Measurements from ENCODE around the gene RFXAP. TPM values are rescaled to one million over a fixed set of nuclear protein-coding genes. Genes with fewer than 3 reads are reported as not detected.

Gene RFXAP
- total RNA-seq, 1 experiment from 2014 or later = 8.7 TPM

DNA sequence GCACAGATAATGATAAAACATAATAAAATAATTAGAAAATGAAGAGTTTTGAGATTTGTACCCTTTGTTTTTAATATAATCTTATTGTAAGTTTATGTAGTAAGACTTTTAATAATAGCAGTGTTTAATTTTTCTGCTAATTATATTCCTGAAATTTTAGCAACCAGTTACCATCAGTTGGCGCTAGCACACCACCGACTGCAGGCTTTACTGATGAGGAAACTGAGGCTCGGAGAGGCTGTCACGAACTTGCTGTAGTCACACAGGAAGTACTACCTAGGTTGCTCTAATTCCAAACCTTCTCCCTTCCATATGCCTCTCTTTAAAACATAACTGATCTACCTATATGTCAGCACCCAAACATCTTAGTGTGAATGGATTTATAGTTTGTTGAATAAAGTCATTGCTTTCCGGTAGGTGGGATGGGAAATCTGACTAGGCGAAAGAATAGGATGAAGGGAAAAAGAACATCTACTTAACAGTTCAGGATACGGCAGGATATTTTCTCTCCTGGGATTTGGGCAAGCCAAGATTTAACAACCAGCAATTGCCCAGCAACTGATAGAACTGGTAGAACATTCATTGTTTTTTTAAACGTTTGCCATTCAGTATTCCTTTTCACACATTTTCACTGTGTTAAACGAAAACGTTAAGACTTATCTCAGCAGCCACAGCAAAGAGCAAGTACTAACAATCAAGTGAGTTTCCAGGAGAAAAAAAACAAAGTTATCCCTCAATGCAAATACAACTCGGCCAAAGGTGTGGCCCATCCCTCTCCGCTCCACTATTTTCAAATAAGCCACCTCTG lies 822 bp upstream of the RFXAP start:
- H4K8ac ChIP-seq (replicated peaks; ENCODE audit: insufficient read length, low read depth, low read length) = no peak overlapping the region
- peak overlapping the region; percentile 87 for H3K4me2 ChIP-seq (ENCODE audit: insufficient read depth, insufficient read length, low read length)
- DNase-seq = no peak
- H3K4ac ChIP-seq (ENCODE audit: low read depth, low read length) = no peak overlapping the region
- H3K27ac ChIP-seq (ENCODE audit: insufficient read length, low read depth, low read length) = no peak overlapping the region
- no peak overlapping the region for H2BK15ac ChIP-seq (ENCODE audit: low read depth, low read length)
- no peak overlapping the region for H2BK120ac ChIP-seq (ENCODE audit: low read depth, low read length, poor library complexity, severe bottlenecking)
- H3K4me1 ChIP-seq (ENCODE audit: insufficient read depth, low read length) = no peaks in the 10 kb centered on the region; the same call in 1 of the 2 replicates
- H3K79me1 ChIP-seq (ENCODE audit: insufficient read depth, low read depth, low read length, poor library complexity, severe bottlenecking) = peaks cover 2% of the 10 kb centered on the region
- no peak overlapping the region for H2AK5ac ChIP-seq (ENCODE audit: insufficient read length, low read length)
- peak overlapping the region; percentile 81 to 89 for H3K4me3 Mint-ChIP-seq
- H3K23me2 ChIP-seq (ENCODE audit: insufficient read length, low read depth, low read length, poor library complexity, severe bottlenecking) = peaks cover 9% of the 10 kb centered on the region
- no peak overlapping the region for H3T11ph ChIP-seq (ENCODE audit: low read length)
- peaks cover 0 to 3% of the 10 kb centered on the region in 2 experiments; a peak in 2 of 5 replicates for H3K9me3 Mint-ChIP-seq
- TF ChIP-seq, protein P1, sequence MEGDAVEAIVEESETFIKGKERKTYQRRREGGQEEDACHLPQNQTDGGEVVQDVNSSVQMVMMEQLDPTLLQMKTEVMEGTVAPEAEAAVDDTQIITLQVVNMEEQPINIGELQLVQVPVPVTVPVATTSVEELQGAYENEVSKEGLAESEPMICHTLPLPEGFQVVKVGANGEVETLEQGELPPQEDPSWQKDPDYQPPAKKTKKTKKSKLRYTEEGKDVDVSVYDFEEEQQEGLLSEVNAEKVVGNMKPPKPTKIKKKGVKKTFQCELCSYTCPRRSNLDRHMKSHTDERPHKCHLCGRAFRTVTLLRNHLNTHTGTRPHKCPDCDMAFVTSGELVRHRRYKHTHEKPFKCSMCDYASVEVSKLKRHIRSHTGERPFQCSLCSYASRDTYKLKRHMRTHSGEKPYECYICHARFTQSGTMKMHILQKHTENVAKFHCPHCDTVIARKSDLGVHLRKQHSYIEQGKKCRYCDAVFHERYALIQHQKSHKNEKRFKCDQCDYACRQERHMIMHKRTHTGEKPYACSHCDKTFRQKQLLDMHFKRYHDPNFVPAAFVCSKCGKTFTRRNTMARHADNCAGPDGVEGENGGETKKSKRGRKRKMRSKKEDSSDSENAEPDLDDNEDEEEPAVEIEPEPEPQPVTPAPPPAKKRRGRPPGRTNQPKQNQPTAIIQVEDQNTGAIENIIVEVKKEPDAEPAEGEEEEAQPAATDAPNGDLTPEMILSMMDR (conservative IDR thresholded peaks at IDR 0.05) = no peak; the same call in 2 of the 3 replicates
- WGBS (ENCODE audit: extremely low coverage, insufficient read length, low lambda C conversion rate) = no CpG with 5 or more reads among the region's 12 CpGs
- H3K9me3 ChIP-seq (ENCODE audit: control insufficient read depth, low read depth, low read length) = no peaks in the 10 kb centered on the region
- H3K9ac ChIP-seq (ENCODE audit: extremely low read depth, insufficient read length, low read length) = no peak overlapping the region
- no peak overlapping the region for H4K5ac ChIP-seq (ENCODE audit: insufficient read length, low read depth, low read length)
- H2BK12ac ChIP-seq (ENCODE audit: insufficient read length, low read depth, low read length) = no peak overlapping the region
- no peaks in the 10 kb centered on the region; a peak in 2 of 7 replicates for H3K36me3 Mint-ChIP-seq (ENCODE audit: insufficient read depth in 1 of 3, low read depth in 3 of 3)
- H3K27me3 ChIP-seq (ENCODE audit: insufficient read depth, low read length) = no peaks in the 10 kb centered on the region
- H2AFZ ChIP-seq (ENCODE audit: low read length) = peak overlapping the region; percentile 87
- no peaks in the 10 kb centered on the region for H3K79me2 ChIP-seq (ENCODE audit: insufficient read depth, low read length)
- no peak overlapping the region for H2BK5ac ChIP-seq (ENCODE audit: insufficient read length, low read length)
- H4K91ac ChIP-seq (ENCODE audit: insufficient read length, low read depth, low read length) = no peak overlapping the region
- H3K4me1 Mint-ChIP-seq = peaks cover 31 to 41% of the 10 kb centered on the region in 2 experiments
- peaks cover 4% of the 10 kb centered on the region; the same call in 1 of the 2 replicates for H3K27me3 Mint-ChIP-seq (ENCODE audit: low read depth)
- no peak overlapping the region for H3K23ac ChIP-seq (ENCODE audit: insufficient read length, low read depth, low read length)
- H3K18ac ChIP-seq (ENCODE audit: insufficient read length, low read depth, low read length) = no peak overlapping the region
- H3K56ac ChIP-seq (ENCODE audit: insufficient read length, low read depth, low read length) = no peak overlapping the region
- no peak overlapping the region for H3K14ac ChIP-seq (ENCODE audit: insufficient read depth, low read length)
- no peak overlapping the region for H2BK20ac ChIP-seq (ENCODE audit: low read depth, low read length, poor library complexity, severe bottlenecking)
- H4K20me1 ChIP-seq (ENCODE audit: control insufficient read depth, insufficient read depth, insufficient read length) = no peaks in the 10 kb centered on the region
- peak overlapping the region in 2 of 3 experiments; percentile 25 to 78; a peak in 2 of 7 replicates for H3K27ac Mint-ChIP-seq

Data from H9 (cell line).